ENCODE results near the gene CTPS1.

DNA sequence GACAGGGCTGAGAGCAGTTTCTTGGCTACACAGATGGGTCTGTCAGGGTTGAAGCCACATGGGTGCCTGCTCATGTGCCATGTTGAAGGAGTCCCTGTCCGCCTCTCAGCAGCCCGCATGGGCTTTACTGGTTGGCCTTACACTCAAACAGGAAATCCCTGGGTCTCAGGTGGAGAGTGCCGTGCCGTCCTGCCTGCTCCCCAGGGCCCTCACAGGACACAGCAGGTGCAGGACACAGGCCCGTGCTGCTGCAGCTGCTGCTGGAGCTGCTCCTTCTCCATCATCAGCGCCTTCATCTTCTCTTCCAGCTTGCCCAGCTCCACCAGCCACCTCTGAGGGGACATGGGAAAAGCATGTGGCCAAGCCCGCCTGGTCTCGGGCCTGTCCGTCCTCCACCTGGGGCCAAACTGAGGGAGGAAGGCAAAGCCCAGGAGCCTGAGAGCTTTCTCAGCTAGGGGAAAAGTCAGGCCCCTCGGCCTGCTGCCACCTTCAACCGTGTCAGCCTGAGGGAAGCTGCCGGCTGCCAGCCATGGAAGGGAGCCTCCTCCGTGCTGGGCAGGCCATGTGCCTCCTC, 36.5 kb downstream of the CTPS1 start:
- TF ChIP-seq, protein P1, sequence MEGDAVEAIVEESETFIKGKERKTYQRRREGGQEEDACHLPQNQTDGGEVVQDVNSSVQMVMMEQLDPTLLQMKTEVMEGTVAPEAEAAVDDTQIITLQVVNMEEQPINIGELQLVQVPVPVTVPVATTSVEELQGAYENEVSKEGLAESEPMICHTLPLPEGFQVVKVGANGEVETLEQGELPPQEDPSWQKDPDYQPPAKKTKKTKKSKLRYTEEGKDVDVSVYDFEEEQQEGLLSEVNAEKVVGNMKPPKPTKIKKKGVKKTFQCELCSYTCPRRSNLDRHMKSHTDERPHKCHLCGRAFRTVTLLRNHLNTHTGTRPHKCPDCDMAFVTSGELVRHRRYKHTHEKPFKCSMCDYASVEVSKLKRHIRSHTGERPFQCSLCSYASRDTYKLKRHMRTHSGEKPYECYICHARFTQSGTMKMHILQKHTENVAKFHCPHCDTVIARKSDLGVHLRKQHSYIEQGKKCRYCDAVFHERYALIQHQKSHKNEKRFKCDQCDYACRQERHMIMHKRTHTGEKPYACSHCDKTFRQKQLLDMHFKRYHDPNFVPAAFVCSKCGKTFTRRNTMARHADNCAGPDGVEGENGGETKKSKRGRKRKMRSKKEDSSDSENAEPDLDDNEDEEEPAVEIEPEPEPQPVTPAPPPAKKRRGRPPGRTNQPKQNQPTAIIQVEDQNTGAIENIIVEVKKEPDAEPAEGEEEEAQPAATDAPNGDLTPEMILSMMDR (IDR thresholded peaks at IDR 0.05) = no peak
- TF ChIP-seq POLR2A (IDR thresholded peaks at IDR 0.05) = no peak

Measured in Peyer's patch (tissue), 4 donors.